Ovary (tissue), 9 donors: ENCODE results near the gene PDE1A. TPM values are rescaled to one million over a fixed set of nuclear protein-coding genes. Genes with fewer than 3 reads are reported as not detected.

Experiments
- DNase-seq, 5 donors: peaks; one replicate each; pipeline ENCODE4 v3.0.0-alpha.2; 2019 to 2020
- H3K27ac ChIP-seq, 2 donors: fragments of 200-600 bp; one replicate each; pipeline versions ENCODE4 v1.5.1 to v1.8.0; 2019 to 2022
- H3K27me3 ChIP-seq: fragments of 200-600 bp; one replicate; pipeline ENCODE4 v1.8.0; 2022
- H3K36me3 ChIP-seq: fragments of 200-600 bp; sonication (generic); one replicate; pipeline ENCODE4 v1.5.1; 2019
- H3K4me1 ChIP-seq: one replicate; pipeline ENCODE4 v1.8.1; 2013; ENCODE audit warnings: mild to moderate bottlenecking, moderate library complexity; ENCODE audit not compliant: insufficient read depth
- H3K4me3 ChIP-seq: fragments of 200-600 bp; sonication (generic); one replicate; pipeline ENCODE4 v1.5.1; 2017
- H3K9me3 ChIP-seq, 2 donors: fragments of 200-600 bp in 1 of 2; sonication (generic) in 1 of 2; one replicate each; pipeline versions ENCODE4 v1.5.1 to v1.8.1; 2013 to 2019; ENCODE audit warnings: mild to moderate bottlenecking in 1 of 2, moderate library complexity in 1 of 2
- CTCF ChIP-seq, 3 donors: fragments of 450-650 bp in 2 of 3; fragments of 200-600 bp in 1 of 3; IDR thresholded peaks; one replicate each; pipeline versions ENCODE4 v1.5.1 to v1.8.0; 2016 to 2022; ENCODE audit warnings: antibody characterized with exemption in 3 of 3, mild to moderate bottlenecking in 1 of 3
- EP300 ChIP-seq: sonication (generic); formaldehyde crosslinking; IDR thresholded peaks from one replicate; pipeline ENCODE4 v1.6.1; 2017; ENCODE audit warnings: antibody characterized with exemption
- POLR2A ChIP-seq: fragments of 450-650 bp; IDR thresholded peaks from one replicate; pipeline ENCODE4 v1.6.1; 2017; ENCODE audit warnings: antibody characterized with exemption, mild to moderate bottlenecking, moderate library complexity
- WGBS, 3 donors: extraction: QIAGEN DNeasy Blood & Tissue Kit in 1 of 3; methylation state at CpG; one replicate each; pipeline versions ENCODE4 v1.1.5 to v1.1.7; 2013 to 2017; 5-methylcytosine and 5-hydroxymethylcytosine counted together
- intact Hi-C, 4 donors: fragments of 100-400 bp; cut with DNase I; formaldehyde crosslinking; loops; one replicate each; pipeline versions ENCODE4 v1.11.0 to v1.15.1; 2022 to 2023
- polyA plus RNA-seq, 2 donors: library from polyadenylated mRNA; stranded (reverse); fragments of 200-250 nt in 1 of 2; fragments of 350-450 nt in 1 of 2; fragmentation: Illumina TruSeq in 1 of 2; extraction: RNeasy Lipid Tissue Mini Kit (QIAGEN cat#74804) in 1 of 2; gene quantifications; one replicate each; pipeline ENCODE4 v1.2.3, GENCODE V29; 2013 to 2014
- total RNA-seq, 7 donors: library from RNA; depleted of rRNA in 2 of 7; stranded (reverse); fragments of >200 nt in 2 of 7; fragmentation: NEBNext Ultra II Directional in 3 of 7; extraction: Animal tissue kit (Norgen Biotek cat#: 25700) in 3 of 7; gene quantifications; one replicate each; pipeline versions ENCODE4 v1.1.0 to v1.2.4, GENCODE V29; 2016 to 2023
- donor health status: DM: no; HTN: no; CAD: no; lungs with moderate emphysema.
- donor health status: DM: no; HTN: no; CAD: no.
- donor health status: Bipolar disorder and iron deficiency.
- donor health status: DM: yes; HTN: yes; CAD: no.
- donor health status: DM: no; HTN: no; CAD: no.
- donor health status: DM: yes; HTN: yes; CAD: no.

The PDE1A gene
- total and polyA plus RNA-seq, 9 donors: 2.9 to 17.8 (median 8.4) TPM

- no peaks in the 10 kb centered on the region for H3K9me3 ChIP-seq
- H3K36me3 ChIP-seq: no peaks in the 10 kb centered on the region
- DNase-seq: no peak
- intact Hi-C loops: no loop called here
- H3K4me3 ChIP-seq: no peak overlapping the region
- TF ChIP-seq CTCF (IDR thresholded peaks at IDR 0.05): no peak
- TF ChIP-seq POLR2A: no peak
- no peak for TF ChIP-seq EP300
- H3K4me1 ChIP-seq: no peaks in the 10 kb centered on the region
- H3K27ac ChIP-seq: no peak overlapping the region
- 85 to 92% (median 92%) methylated on average over 4 of the region's 4 CpGs for WGBS, 3 donors
- no peaks in the 10 kb centered on the region for H3K27me3 ChIP-seq
These were observed 200.0 kb downstream of the PDE1A start for GRCh38 chr2:182226807-182227206.

- intact Hi-C loops: no loop called here
- TF ChIP-seq EP300 (no peak), POLR2A (no peak), CTCF (IDR thresholded peaks at IDR 0.05) (no peak)
- DNase-seq: no peak
- Histone ChIP-seq H3K4me1 (no peaks in the 10 kb centered on the region), H3K27me3 (no peaks in the 10 kb centered on the region), H3K36me3 (no peaks in the 10 kb centered on the region), H3K4me3 (no peak overlapping the region), H3K27ac (no peak overlapping the region), H3K9me3 (no peaks in the 10 kb centered on the region)
- 94 to 99% (median 96%) methylated on average over 3 of the region's 3 CpGs for WGBS, 3 donors
These were observed 202.2 kb downstream of the PDE1A start for GRCh38 chr2:182224669-182225068.

GRCh38 chr2:182220998-182221397, 205.8 kb downstream of the PDE1A start:
- H3K4me3 ChIP-seq: no peak overlapping the region
- H3K27ac ChIP-seq: no peak overlapping the region
- H3K4me1 ChIP-seq: no peaks in the 10 kb centered on the region
- H3K36me3 ChIP-seq: no peaks in the 10 kb centered on the region
- no peaks in the 10 kb centered on the region for H3K27me3 ChIP-seq
- WGBS, 3 donors: 59 to 63% (median 61%) methylated on average over 3 of the region's 3 CpGs
- TF ChIP-seq POLR2A: no peak
- no peak for TF ChIP-seq EP300
- no peak for TF ChIP-seq CTCF (IDR thresholded peaks at IDR 0.05)
- intact Hi-C loops: no loop called here
- DNase-seq: no peak
- no peaks in the 10 kb centered on the region for H3K9me3 ChIP-seq

GRCh38 chr2:182220335-182220734, 206.5 kb downstream of the PDE1A start:
- TF ChIP-seq CTCF (IDR thresholded peaks at IDR 0.05) (no peak), EP300 (no peak), POLR2A (no peak)
- intact Hi-C loops: no loop called here
- DNase-seq: no peak
- H3K4me1 ChIP-seq: no peaks in the 10 kb centered on the region
- H3K27me3 ChIP-seq: no peaks in the 10 kb centered on the region
- H3K27ac ChIP-seq: no peak overlapping the region
- H3K36me3 ChIP-seq: no peaks in the 10 kb centered on the region
- H3K4me3 ChIP-seq: no peak overlapping the region
- WGBS, 3 donors: 90 to 98% (median 95%) methylated on average over 1 of the region's 1 CpG
- H3K9me3 ChIP-seq: no peaks in the 10 kb centered on the region

- no peaks in the 10 kb centered on the region for H3K27me3 ChIP-seq
- no peaks in the 10 kb centered on the region for H3K4me1 ChIP-seq
- H3K9me3 ChIP-seq: no peaks in the 10 kb centered on the region
- no peaks in the 10 kb centered on the region for H3K36me3 ChIP-seq
- DNase-seq: no peak
- H3K27ac ChIP-seq: no peak overlapping the region
- H3K4me3 ChIP-seq: no peak overlapping the region
- intact Hi-C loops: no loop called here
- no peak for TF ChIP-seq EP300
- no peak for TF ChIP-seq CTCF (IDR thresholded peaks at IDR 0.05)
- TF ChIP-seq POLR2A: no peak
These were observed 216.2 kb downstream of the PDE1A start for GRCh38 chr2:182210669-182211068.
